HG03571 (cell line): ENCODE measurements around the gene PREB.

Experiments used
- ATAC-seq: cut with Tn5 transposase; IDR thresholded peaks from one replicate; pipeline ENCODE4 v1.9.1; 2021; ENCODE audit not compliant: unreplicated experiment

Gene PREB

GRCh38 chr2:27096748-27097297 lies 37.6 kb downstream of the PREB start:
- no peak for ATAC-seq

DNA sequence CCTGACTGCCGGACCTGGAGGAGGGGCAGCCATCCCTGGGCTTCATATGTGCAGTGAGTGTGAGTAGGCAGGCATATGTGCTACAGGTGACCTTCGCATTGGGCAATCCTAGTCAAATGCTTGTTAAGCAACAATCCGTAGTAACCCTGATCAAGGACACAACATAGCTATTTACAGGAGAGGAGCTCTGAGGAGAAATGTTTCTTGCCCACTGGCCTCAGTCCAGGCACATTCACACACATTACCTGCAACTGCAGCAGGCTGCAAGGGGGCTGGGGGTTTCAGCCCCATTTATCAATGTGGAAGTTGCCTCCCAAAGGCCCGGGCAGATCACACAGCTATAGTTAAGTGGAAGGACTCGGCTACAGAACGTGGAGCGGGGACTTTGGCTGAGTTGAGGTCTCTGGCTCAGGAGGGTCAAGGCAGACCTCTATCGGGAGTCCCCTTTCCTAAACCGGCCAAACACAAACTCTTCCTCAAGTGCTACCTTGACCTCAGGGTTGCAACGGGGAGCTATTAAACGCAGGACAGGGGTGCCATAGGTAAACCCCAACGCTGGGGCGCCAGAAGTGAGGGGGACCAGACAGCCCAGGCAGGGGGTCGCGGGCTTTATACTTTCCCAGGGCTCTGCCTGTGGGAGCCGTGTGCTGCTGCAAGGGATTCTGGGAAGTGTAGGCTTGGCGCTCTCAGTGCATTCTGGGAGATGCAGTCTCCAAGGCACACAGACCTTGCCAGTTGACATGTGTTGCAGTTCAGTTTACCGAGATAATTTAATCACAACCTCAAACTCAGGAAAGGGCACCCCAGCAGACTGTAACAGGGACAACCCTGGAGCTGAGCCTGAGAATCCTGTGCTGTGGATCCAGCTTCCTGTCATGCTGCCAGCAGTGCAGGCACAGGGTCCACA lies 38.4 kb downstream of the PREB start:
- no peak for ATAC-seq

GRCh38 chr2:27095427-27095744 lies 39.0 kb downstream of the PREB start:
- ATAC-seq: no peak

DNA sequence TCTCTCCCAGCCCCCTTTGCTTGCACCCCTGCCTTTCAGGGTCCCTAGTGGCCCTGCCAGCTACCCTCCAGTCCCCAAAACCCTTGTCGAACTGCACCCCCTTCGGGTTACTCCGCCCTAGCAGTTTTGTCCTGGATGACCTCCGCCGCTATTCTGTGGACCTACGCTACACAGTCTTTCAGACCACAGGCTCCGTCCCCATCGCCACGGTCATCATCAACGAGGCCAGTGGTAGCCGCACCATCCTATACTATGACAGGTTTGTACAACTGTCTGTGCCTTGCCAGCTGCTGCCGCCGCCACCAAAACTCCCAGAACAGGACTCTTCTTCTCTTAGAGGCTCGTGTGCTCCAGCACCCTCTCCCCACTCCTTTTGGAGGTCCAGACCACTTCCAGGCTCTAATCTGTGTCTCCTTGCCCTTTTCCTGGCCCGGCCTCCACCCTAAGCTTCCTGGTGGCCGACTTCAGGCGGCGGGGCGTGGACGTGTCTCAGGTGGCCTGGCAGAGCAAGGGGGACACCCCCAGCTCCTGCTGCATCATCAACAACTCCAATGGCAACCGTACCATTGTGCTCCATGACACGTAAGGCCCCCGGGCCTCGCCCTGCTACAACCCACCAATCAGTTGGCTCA lies 40.0 kb downstream of the PREB start:
- ATAC-seq: no peak

DNA sequence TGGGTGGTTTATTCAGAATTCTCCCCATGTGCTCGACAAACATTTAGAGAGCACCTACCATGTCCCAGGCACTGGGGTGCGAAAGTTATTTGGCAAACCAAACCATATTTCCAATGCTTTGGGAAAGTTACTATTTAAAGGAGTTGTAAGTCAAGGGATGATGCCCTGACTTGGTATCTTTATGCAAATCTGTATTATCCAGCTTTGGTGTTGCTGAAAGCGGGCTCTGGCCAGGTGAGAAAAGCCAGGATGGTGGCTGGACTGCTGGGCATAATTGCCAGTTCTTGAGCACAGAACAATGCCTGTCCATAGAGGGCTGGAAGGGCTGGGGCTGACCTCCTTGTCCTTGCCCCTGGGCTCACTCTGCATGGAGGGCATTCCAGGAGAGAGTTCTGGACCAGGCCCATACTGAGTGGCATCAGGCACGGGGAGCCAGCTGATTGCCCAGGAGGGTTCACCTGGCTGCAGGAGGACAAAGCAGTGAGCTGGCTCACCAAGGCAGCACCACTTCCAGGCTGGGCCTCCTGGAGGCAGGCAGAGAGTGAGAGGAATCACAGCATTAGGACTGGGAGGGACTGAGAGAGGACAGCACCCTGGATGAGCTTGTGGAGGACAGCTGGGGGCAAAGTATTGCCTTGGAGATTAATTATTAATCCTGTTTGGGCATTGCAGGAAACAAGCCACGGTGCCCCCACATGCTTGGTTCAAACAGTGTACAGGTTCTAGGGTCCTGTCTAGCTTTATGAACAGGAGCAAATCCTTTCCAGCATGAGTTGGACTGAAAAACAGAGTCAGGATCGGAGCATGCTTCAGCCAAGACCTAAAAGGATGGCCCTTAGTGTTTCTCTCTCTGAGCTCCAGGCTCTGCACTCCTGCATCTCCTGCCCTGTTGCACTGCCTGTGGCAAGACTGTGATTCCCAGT lies 40.7 kb downstream of the PREB start:
- ATAC-seq: no peak

- ATAC-seq: no peak
Observed at GRCh38 chr2:27092696-27093429, 41.6 kb downstream of the PREB start.

GRCh38 chr2:27091746-27092695 lies 42.4 kb downstream of the PREB start:
- ATAC-seq: no peak

DNA sequence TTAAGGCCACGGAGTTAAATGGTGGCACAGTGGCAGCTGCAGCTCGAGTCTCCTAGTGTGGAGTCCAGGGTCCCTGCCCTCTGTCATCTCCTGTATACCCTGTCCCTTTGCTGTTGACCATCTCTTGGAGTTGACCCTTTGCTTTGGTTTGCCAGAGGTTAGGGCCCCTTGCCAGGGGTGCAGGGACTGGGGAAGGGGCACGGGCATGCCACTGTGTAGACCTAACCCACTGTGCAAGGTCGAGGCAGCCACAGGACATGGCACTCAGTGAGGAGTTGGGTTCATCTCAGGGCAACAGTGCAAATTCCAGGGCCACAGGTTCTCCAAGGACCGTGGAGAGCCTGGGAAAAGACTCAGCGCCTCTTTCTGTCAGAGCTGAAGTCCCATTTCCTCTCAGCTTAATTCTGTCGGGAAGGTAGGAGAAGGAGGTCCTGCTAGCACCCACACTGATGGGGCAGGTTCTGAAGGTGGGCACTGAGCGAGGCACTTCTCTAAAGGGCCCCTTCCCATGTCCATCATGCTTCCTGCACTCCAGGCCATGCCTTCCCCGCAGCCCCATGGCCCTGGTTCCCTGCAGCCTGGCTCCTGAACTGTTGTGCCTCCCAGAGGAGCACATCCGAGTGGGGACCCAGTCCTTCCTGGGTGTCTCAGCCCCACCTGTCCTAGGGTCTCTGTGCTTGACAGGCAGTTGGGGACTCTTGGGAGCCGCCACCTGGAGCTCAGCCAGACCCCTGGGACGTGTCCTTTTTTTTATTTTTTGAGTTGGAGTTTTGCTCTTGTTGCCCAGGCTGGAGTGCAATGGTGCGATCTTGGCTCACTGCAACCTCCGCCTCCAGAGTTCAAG lies 45.1 kb downstream of the PREB start:
- no peak for ATAC-seq

- ATAC-seq: no peak
Observed at GRCh38 chr2:27088634-27089033, 45.8 kb downstream of the PREB start.

GRCh38 chr2:27087823-27088410 lies 46.5 kb downstream of the PREB start:
- no peak for ATAC-seq

DNA sequence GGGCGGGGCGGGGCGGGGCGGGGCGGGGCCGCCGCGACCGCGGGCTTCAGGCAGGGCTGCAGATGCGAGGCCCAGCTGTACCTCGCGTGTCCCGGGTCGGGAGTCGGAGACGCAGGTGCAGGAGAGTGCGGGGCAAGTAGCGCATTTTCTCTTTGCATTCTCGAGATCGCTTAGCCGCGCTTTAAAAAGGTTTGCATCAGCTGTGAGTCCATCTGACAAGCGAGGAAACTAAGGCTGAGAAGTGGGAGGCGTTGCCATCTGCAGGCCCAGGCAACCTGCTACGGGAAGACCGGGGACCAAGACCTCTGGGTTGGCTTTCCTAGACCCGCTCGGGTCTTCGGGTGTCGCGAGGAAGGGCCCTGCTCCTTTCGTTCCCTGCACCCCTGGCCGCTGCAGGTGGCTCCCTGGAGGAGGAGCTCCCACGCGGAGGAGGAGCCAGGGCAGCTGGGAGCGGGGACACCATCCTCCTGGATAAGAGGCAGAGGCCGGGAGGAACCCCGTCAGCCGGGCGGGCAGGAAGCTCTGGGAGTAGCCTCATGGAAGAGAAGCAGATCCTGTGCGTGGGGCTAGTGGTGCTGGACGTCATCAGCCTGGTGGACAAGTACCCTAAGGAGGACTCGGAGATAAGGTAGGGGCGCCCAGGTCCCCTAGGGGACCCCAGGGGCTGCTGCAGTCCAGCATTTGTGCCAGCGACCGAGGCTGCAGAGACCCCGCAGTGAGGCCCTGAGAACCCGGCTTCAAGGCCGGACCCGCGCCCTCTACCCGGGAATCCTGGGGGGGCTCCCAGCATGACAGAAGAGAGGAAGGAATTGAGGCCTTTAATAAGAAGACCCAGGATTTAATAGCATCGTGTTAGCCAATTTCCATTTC lies 47.5 kb downstream of the PREB start, which contains the start of gene KHK:
KHK (plus strand) TSS at position 49 of the 870 bp plus-strand sequence; CDS start at position 537, 488 bp downstream.
- no peak for ATAC-seq

- ATAC-seq: peak; percentile 65
Observed at GRCh38 chr2:27086090-27086723, 48.2 kb downstream of the PREB start.

DNA sequence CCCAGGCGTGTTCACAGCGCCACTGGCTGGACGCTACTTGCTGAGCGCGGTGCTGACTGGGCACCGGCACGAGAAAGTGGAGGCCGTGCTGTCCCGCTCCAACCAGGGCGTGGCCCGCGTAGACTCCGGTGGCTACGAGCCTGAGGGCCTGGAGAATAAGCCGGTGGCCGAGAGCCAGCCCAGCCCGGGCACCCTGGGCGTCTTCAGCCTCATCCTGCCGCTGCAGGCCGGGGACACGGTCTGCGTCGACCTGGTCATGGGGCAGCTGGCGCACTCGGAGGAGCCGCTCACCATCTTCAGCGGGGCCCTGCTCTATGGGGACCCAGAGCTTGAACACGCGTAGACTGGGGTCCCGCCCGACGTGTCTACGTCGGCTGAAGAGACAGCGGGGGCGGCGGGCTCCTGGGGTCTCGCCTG lies 48.8 kb downstream of the PREB start:
- peak; percentile 9 for ATAC-seq

DNA sequence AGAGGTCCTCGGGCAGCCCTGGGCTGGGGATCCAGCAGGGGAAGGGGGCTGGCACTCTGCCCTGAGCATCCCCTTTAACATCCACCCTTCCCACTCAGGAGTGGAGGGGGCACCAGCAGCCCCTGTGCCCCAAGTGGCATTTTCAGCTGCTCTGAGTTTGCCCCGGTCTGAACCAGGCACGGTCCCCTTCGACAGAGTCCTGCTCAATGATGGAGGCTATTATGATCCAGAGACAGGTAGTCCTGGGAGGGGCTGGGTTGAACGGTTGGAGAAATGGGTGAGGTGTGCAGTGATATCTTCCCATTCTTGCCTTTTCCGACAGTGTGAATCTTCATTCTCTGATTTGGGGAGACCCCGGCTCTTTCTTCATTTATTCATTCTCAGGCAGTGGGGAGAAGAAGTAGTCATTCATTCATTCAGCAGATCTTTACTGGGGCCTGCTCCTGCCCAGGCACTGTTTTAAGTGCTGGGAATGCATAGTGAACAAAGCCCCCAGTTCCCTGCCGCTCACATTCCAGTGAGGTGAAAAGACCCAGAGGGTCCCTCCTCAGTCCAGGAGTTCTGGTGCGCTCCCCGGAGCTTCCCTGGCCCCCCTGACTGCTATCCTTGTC lies 49.3 kb downstream of the PREB start:
- ATAC-seq: no peak

DNA sequence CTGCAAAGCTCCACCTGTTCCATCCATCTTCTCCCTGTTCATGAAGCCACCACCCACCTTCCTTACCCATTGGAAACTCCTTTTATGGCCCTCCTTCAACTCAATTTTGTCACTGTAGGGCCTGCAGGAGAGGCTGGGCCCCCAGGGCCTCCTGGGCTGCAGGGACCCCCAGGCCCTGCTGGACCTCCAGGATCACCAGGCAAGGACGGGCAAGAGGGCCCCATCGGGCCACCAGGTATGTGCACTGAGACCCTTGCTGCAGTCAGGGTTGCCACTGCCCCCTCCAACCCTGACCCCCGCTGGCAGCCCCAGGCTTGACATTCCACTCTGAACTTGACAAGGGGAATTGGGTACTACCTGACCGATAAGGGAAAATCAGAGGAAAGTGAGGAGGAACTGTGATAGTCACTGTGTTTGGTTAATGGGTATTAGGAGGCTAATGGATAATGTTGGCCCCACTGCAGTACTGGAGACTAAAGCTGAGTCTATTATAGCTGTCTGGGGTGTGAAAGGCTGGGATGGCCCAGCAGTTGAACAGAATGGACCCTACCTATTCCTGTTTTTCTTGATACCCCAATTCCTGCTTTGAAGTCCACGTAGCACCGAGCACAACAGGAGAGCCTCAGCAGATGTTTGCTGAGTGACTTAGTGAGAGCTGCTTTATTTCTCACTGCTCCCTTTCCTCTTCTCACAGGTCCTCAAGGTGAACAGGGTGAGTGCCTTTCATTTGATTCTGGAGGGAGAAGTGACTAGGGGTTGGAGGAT lies 50.0 kb downstream of the PREB start:
- ATAC-seq: no peak
